HL-60 (cell line): ENCODE data around the gene SIGLEC9.

Source experiments
- GABPA ChIP-seq: IDR thresholded peaks from 2 replicates; pipeline ENCODE4 v1.6.1; 2012; ENCODE audit warnings: low read depth
- POLR2AphosphoS5 ChIP-seq: IDR thresholded peaks from 2 replicates; pipeline ENCODE4 v1.6.1; 2012; ENCODE audit warnings: low read depth
- TF ChIP-seq, protein P1 (sequence below): IDR thresholded peaks from one replicate; pipeline ENCODE4 v1.5.1; 2011; ENCODE audit warnings: low read length, control low read depth, inconsistent platforms; ENCODE audit not compliant: insufficient read depth
- TF ChIP-seq, protein P2 (sequence below): IDR thresholded peaks from 2 replicates; pipeline ENCODE4 v1.6.1; 2012; ENCODE audit warnings: low read depth; ENCODE audit not compliant: insufficient replicate concordance

DNA sequence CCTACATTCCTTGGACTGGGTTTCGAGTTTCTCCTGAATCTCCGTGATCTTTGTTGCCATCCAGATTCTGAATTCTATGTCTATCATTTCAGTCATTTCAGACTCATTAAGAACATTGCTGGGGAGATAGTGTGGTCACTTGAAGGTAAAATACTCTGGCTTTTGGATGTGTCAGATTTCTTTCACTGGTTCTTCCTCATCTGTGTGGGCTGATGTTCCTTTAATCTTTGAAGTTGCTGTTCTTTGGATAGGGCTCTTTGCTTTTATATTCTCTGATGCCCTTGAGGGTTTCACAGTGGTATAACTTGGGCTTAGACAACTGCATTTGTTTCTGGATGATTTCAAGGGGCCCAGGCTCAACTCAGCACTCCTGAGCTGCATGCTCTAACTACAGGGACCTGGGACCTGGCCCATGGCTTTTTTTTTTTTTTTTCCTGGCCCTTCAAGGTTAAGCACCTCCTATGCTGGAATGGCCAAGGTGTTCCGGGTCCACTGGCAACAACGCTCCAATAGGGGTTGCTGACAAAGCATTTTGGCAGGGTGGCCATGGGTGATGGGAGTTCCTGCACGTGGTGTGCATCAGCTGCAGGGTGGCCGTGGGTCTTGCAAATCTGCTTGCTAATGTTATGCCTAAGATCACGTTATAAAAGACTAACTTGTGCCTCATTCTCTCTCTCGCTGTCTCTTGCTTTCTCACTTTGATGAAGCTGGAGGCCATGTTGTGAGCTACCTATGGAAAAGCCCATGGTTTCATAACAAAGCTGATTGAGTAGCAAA is 11.5 kb downstream of the SIGLEC9 start:
- TF ChIP-seq, protein P1, sequence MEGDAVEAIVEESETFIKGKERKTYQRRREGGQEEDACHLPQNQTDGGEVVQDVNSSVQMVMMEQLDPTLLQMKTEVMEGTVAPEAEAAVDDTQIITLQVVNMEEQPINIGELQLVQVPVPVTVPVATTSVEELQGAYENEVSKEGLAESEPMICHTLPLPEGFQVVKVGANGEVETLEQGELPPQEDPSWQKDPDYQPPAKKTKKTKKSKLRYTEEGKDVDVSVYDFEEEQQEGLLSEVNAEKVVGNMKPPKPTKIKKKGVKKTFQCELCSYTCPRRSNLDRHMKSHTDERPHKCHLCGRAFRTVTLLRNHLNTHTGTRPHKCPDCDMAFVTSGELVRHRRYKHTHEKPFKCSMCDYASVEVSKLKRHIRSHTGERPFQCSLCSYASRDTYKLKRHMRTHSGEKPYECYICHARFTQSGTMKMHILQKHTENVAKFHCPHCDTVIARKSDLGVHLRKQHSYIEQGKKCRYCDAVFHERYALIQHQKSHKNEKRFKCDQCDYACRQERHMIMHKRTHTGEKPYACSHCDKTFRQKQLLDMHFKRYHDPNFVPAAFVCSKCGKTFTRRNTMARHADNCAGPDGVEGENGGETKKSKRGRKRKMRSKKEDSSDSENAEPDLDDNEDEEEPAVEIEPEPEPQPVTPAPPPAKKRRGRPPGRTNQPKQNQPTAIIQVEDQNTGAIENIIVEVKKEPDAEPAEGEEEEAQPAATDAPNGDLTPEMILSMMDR, result no peak
- TF ChIP-seq GABPA (no peak), POLR2AphosphoS5 (no peak)
- TF ChIP-seq, protein P2, sequence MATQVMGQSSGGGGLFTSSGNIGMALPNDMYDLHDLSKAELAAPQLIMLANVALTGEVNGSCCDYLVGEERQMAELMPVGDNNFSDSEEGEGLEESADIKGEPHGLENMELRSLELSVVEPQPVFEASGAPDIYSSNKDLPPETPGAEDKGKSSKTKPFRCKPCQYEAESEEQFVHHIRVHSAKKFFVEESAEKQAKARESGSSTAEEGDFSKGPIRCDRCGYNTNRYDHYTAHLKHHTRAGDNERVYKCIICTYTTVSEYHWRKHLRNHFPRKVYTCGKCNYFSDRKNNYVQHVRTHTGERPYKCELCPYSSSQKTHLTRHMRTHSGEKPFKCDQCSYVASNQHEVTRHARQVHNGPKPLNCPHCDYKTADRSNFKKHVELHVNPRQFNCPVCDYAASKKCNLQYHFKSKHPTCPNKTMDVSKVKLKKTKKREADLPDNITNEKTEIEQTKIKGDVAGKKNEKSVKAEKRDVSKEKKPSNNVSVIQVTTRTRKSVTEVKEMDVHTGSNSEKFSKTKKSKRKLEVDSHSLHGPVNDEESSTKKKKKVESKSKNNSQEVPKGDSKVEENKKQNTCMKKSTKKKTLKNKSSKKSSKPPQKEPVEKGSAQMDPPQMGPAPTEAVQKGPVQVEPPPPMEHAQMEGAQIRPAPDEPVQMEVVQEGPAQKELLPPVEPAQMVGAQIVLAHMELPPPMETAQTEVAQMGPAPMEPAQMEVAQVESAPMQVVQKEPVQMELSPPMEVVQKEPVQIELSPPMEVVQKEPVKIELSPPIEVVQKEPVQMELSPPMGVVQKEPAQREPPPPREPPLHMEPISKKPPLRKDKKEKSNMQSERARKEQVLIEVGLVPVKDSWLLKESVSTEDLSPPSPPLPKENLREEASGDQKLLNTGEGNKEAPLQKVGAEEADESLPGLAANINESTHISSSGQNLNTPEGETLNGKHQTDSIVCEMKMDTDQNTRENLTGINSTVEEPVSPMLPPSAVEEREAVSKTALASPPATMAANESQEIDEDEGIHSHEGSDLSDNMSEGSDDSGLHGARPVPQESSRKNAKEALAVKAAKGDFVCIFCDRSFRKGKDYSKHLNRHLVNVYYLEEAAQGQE, result no peak
